HL-60 (cell line): Measurements from ENCODE around the gene HS6ST3.

Experiments used
- DNase-seq, 2 experiments: peaks; one replicate each; pipeline ENCODE4 v3.0.0-alpha.2; 2010 to 2020; ENCODE audit warnings: low read depth in 1 of 2, low spot score in 1 of 2
- H3K27ac ChIP-seq: fragments of 250-450 bp; sonication (Bioruptor Pico); replicated peaks from 2 replicates; pipeline ENCODE4 v1.5.1; 2020; ENCODE audit warnings: mild to moderate bottlenecking, moderate library complexity
- H3K27me3 ChIP-seq: fragments of 250-450 bp; sonication (Bioruptor Pico); 2 replicates; pipeline ENCODE4 v1.5.1; 2021; ENCODE audit warnings: mild to moderate bottlenecking, moderate library complexity; ENCODE audit not compliant: insufficient read depth, poor library complexity, severe bottlenecking
- H3K4me3 ChIP-seq: replicated peaks from 2 replicates; pipeline ENCODE4 v1.5.1; 2011; ENCODE audit warnings: mild to moderate bottlenecking, control low read depth, low read length; ENCODE audit not compliant: insufficient read depth
- CTCF ChIP-seq: IDR thresholded peaks from one replicate; pipeline ENCODE4 v1.5.1; 2011; ENCODE audit warnings: low read length, control low read depth, inconsistent platforms; ENCODE audit not compliant: insufficient read depth
- GABPA ChIP-seq: IDR thresholded peaks from 2 replicates; pipeline ENCODE4 v1.6.1; 2012; ENCODE audit warnings: low read depth
- POLR2AphosphoS5 ChIP-seq: IDR thresholded peaks from 2 replicates; pipeline ENCODE4 v1.6.1; 2012; ENCODE audit warnings: low read depth
- REST ChIP-seq: IDR thresholded peaks from 2 replicates; pipeline ENCODE4 v1.6.1; 2012; ENCODE audit warnings: low read depth; ENCODE audit not compliant: insufficient replicate concordance
- SPI1 ChIP-seq: IDR thresholded peaks from 2 replicates; pipeline ENCODE4 v1.6.1; 2012; ENCODE audit warnings: low read depth, mild to moderate bottlenecking, borderline replicate concordance

The HS6ST3 gene

GRCh38 chr13:96667294-96668018 lies 577.5 kb downstream of the HS6ST3 start:
- TF ChIP-seq CTCF: no peak
- no peak for TF ChIP-seq POLR2AphosphoS5
- no peak for TF ChIP-seq GABPA
- no peak for TF ChIP-seq SPI1
- no peak for TF ChIP-seq REST

GRCh38 chr13:96671073-96671472 lies 581.2 kb downstream of the HS6ST3 start:
- no peak for TF ChIP-seq SPI1
- TF ChIP-seq CTCF: no peak
- no peak for TF ChIP-seq GABPA
- TF ChIP-seq POLR2AphosphoS5: no peak
- no peak for TF ChIP-seq REST
- H3K27ac ChIP-seq: no peak overlapping the region
- no peak for DNase-seq

More at GRCh38 chr13:96667294-96668018, 577.5 kb downstream of the HS6ST3 start:
- Histone ChIP-seq H3K27me3 (no peaks in the 10 kb centered on the region), H3K27ac (no peak overlapping the region), H3K4me3 (no peak overlapping the region)
- no peak for DNase-seq

GRCh38 chr13:96672016-96672415 lies 582.1 kb downstream of the HS6ST3 start:
- H3K4me3 ChIP-seq: no peak overlapping the region
- no peak for TF ChIP-seq REST
- no peak for TF ChIP-seq CTCF
- TF ChIP-seq POLR2AphosphoS5: no peak
- TF ChIP-seq SPI1: no peak
- TF ChIP-seq GABPA: no peak
- no peak for DNase-seq
- no peaks in the 10 kb centered on the region for H3K27me3 ChIP-seq
- H3K27ac ChIP-seq: no peak overlapping the region

More at GRCh38 chr13:96671073-96671472, 581.2 kb downstream of the HS6ST3 start:
- no peak overlapping the region for H3K4me3 ChIP-seq
- no peaks in the 10 kb centered on the region for H3K27me3 ChIP-seq
